Neuronal stem cell (in vitro differentiated cells): Measurements from ENCODE around the gene CAMK2A.

Experiments used
- DNase-seq: peaks from one replicate; pipeline ENCODE4 v3.0.0-alpha.2; 2013; ENCODE audit warnings: low spot score
- H2AFZ ChIP-seq: one replicate; pipeline ENCODE4 v1.6.1; 2013; ENCODE audit warnings: mild to moderate bottlenecking, low read length, inconsistent platforms
- H2AK5ac ChIP-seq: 2 replicates; pipeline ENCODE4 v1.6.1; 2013; ENCODE audit warnings: low read depth, mild to moderate bottlenecking, inconsistent platforms, low read length, moderate library complexity, mixed read lengths
- H2BK120ac ChIP-seq: 2 replicates; pipeline ENCODE4 v1.6.1; 2013; ENCODE audit warnings: low read depth, mild to moderate bottlenecking, inconsistent platforms, low read length, moderate library complexity, mixed read lengths
- H2BK12ac ChIP-seq: one replicate; pipeline ENCODE4 v1.6.1; 2013; ENCODE audit warnings: low read length, inconsistent platforms
- H2BK15ac ChIP-seq: 2 replicates; pipeline ENCODE4 v1.6.1; 2013; ENCODE audit warnings: mild to moderate bottlenecking, low read length, inconsistent platforms, mixed read lengths
- H2BK5ac ChIP-seq: one replicate; pipeline ENCODE4 v1.6.1; 2013; ENCODE audit warnings: inconsistent platforms, mild to moderate bottlenecking, low read length, moderate library complexity
- H3K14ac ChIP-seq: one replicate; pipeline ENCODE4 v1.6.1; 2013; ENCODE audit warnings: low read length, inconsistent platforms
- H3K18ac ChIP-seq: 2 replicates; pipeline ENCODE4 v1.6.1; 2013; ENCODE audit warnings: low read length, inconsistent platforms
- H3K23ac ChIP-seq: 2 replicates; pipeline ENCODE4 v1.6.1; 2013; ENCODE audit warnings: low read depth, mild to moderate bottlenecking, mixed read lengths, low read length, inconsistent platforms; ENCODE audit not compliant: poor library complexity
- H3K27ac ChIP-seq: replicated peaks from 3 replicates; pipeline ENCODE4 v1.5.1; 2013; ENCODE audit warnings: low read length, inconsistent platforms
- H3K27me3 ChIP-seq, 3 experiments: 2 replicates each; pipeline ENCODE4 v1.6.1; 2013; ENCODE audit warnings: low read length in 3 of 3, mild to moderate bottlenecking in 2 of 3, inconsistent platforms in 1 of 3, low read depth in 1 of 3, mixed read lengths in 1 of 3, moderate library complexity in 1 of 3; ENCODE audit not compliant: control insufficient read depth in 3 of 3, insufficient read depth in 3 of 3
- H3K36me3 ChIP-seq, 2 donors: replicated peaks in 1 of 2; 2 replicates each; pipeline ENCODE4 v1.6.1; 2013; ENCODE audit warnings: low read length in 2 of 2; ENCODE audit not compliant: control insufficient read depth in 2 of 2, insufficient read depth in 2 of 2
- H3K4ac ChIP-seq: 2 replicates; pipeline ENCODE4 v1.6.1; 2013; ENCODE audit warnings: inconsistent platforms, mild to moderate bottlenecking, low read length, moderate library complexity
- H3K4me1 ChIP-seq, 2 donors: 1 replicate in 1 of 2; 2 replicates in 1 of 2; pipeline ENCODE4 v1.6.1; 2013; ENCODE audit warnings: low read length in 2 of 2, low read depth in 1 of 2; ENCODE audit not compliant: control insufficient read depth in 2 of 2, insufficient read depth in 1 of 2
- H3K4me2 ChIP-seq: one replicate; pipeline ENCODE4 v1.6.1; 2013; ENCODE audit warnings: mild to moderate bottlenecking, low read length, inconsistent platforms; ENCODE audit not compliant: insufficient read depth, poor library complexity, severe bottlenecking
- H3K4me3 ChIP-seq, 2 donors: 2 replicates each; pipeline ENCODE4 v1.5.1; 2013; ENCODE audit warnings: low read length in 2 of 2, mild to moderate bottlenecking in 2 of 2, inconsistent platforms in 1 of 2, moderate library complexity in 1 of 2
- H3K79me1 ChIP-seq: one replicate; pipeline ENCODE4 v1.6.1; 2013; ENCODE audit warnings: low read depth, mild to moderate bottlenecking, inconsistent platforms, low read length, moderate library complexity
- H3K9ac ChIP-seq: one replicate; pipeline ENCODE4 v1.6.1; 2013; ENCODE audit warnings: mild to moderate bottlenecking, low read depth, low read length, inconsistent platforms; ENCODE audit not compliant: poor library complexity
- H3K9me3 ChIP-seq, 2 donors: replicated peaks in 1 of 2; 2 replicates each; pipeline versions ENCODE3 to v1.6.1; 2013; ENCODE audit warnings: low read length in 2 of 2, mild to moderate bottlenecking in 2 of 2, inconsistent platforms in 1 of 2, low read depth in 1 of 2, mixed read lengths in 1 of 2, moderate library complexity in 1 of 2; ENCODE audit not compliant: control insufficient read depth in 2 of 2, insufficient read depth in 1 of 2
- H4K8ac ChIP-seq: one replicate; pipeline ENCODE4 v1.6.1; 2013; ENCODE audit warnings: low read depth, mild to moderate bottlenecking, inconsistent platforms, low read length, moderate library complexity
- H4K91ac ChIP-seq: one replicate; pipeline ENCODE4 v1.6.1; 2013; ENCODE audit warnings: low read length, low read depth, mild to moderate bottlenecking, inconsistent platforms; ENCODE audit not compliant: poor library complexity
- WGBS, 2 donors: extraction: QIAGEN DNeasy Blood & Tissue Kit; methylation state at CpG; one replicate each; pipeline ENCODE4 v1.1.7; 2013; ENCODE audit warnings: missing lambda C conversion rate in 2 of 2, mixed read lengths in 1 of 2; ENCODE audit not compliant: insufficient read length in 2 of 2, insufficient replicate concordance in 1 of 2; ENCODE audit errors: extremely low coverage in 2 of 2; 5-methylcytosine and 5-hydroxymethylcytosine counted together

Gene CAMK2A

DNA sequence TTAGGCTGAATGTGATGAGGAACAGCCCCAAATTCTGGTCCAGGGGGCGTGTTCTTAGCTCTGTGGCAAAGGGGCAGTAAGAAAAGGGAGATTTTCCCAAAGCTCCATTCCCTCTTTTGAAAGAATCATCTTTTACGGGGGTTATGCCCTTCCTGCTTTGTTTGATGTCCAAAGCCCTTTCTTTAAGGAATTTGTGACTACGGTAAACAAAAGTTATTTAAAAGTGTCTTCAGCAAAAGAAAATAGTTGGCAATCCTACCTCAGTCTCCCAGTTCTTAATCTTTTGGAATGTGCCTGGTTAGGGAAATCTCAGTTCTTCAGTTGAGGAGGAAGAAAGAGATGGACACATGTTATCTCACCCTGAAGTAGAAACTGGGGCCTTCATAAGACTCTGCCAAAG is 37.6 kb upstream of the CAMK2A start:
- no peak overlapping the region for H3K4ac ChIP-seq
- H2BK15ac ChIP-seq = peak overlapping the region; percentile 13
- H4K8ac ChIP-seq = no peak overlapping the region
- H3K9me3 ChIP-seq = no peaks in the 10 kb centered on the region
- no peak overlapping the region for H3K4me3 ChIP-seq
- peaks cover 11 to 12% of the 10 kb centered on the region in 2 donors for H3K4me1 ChIP-seq
- H2BK120ac ChIP-seq = no peak overlapping the region
- H3K79me1 ChIP-seq = no peaks in the 10 kb centered on the region
- no peak overlapping the region for H2AK5ac ChIP-seq
- no peak overlapping the region for H3K4me2 ChIP-seq
- no CpG with 5 or more reads among the region's 3 CpGs for WGBS, 2 donors
- no peak overlapping the region for H3K23ac ChIP-seq
- H2BK5ac ChIP-seq = no peak overlapping the region
- DNase-seq = no peak
- H2AFZ ChIP-seq = peak overlapping the region; percentile 43
- no peak overlapping the region for H3K27ac ChIP-seq
- H3K14ac ChIP-seq = no peak overlapping the region
- no peak overlapping the region for H3K9ac ChIP-seq
- no peak overlapping the region for H3K18ac ChIP-seq
- no peaks in the 10 kb centered on the region for H3K27me3 ChIP-seq
- H2BK12ac ChIP-seq = no peak overlapping the region
- no peak overlapping the region for H4K91ac ChIP-seq
- H3K36me3 ChIP-seq = no peaks in the 10 kb centered on the region

DNA sequence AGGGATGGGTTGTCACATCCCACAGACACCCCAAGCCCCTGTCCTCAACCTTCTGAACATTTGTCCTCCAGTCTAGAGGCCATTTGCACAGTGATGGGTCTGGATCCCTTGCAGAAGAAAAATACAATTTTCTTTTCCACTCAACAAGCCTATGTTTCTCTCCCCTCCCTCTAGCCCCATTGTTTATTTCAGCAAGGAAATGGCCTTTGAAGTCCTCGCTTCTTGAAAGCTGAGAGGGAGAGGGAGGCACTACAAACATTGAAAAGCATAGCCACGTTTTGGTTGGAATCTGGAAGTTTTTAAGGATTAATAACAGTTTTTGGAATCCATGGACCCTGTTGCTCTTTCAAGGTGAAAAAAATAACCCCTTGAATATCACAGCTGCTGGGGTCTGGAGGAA is 37.1 kb upstream of the CAMK2A start:
- H3K4ac ChIP-seq = no peak overlapping the region
- DNase-seq = no peak
- peak overlapping the region; percentile 55 for H3K9ac ChIP-seq
- H2AFZ ChIP-seq = peak overlapping the region; percentile 43
- H3K4me3 ChIP-seq = no peak overlapping the region
- no peak overlapping the region for H2BK12ac ChIP-seq
- H2BK120ac ChIP-seq = no peak overlapping the region
- H3K14ac ChIP-seq = no peak overlapping the region
- H2BK15ac ChIP-seq = no peak overlapping the region
- H4K8ac ChIP-seq = no peak overlapping the region
- no peaks in the 10 kb centered on the region for H3K9me3 ChIP-seq
- H2BK5ac ChIP-seq = no peak overlapping the region
- H3K4me2 ChIP-seq = no peak overlapping the region
- H3K27ac ChIP-seq = no peak overlapping the region
- peaks cover 11 to 12% of the 10 kb centered on the region in 2 donors for H3K4me1 ChIP-seq
- H3K27me3 ChIP-seq = no peaks in the 10 kb centered on the region
- H4K91ac ChIP-seq = no peak overlapping the region
- no peak overlapping the region for H3K23ac ChIP-seq
- H2AK5ac ChIP-seq = no peak overlapping the region
- no peaks in the 10 kb centered on the region for H3K79me1 ChIP-seq
- H3K36me3 ChIP-seq = no peaks in the 10 kb centered on the region
- no CpG with 5 or more reads among the region's 2 CpGs for WGBS, 2 donors
- no peak overlapping the region for H3K18ac ChIP-seq

DNA sequence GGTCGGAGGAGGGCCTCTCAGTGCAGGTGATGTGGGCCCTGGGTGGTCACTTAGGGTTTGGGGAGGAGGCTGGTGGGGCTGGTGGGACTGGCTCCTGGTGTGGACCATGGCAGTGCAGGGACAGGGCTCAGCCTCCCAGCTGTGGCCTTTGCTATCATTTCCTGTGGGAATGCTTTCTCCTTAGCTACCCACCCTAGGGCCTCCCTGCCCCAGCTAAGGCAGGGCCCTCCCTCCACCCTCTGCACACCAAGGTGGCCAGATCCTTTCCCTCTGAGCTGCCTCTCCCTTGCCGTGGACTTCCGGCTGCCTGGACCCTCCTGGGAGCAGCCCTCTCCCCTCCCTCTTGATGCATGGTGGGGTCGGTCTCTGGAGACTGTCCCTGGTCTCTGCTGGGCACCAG is 35.9 kb upstream of the CAMK2A start:
- no CpG with 5 or more reads among the region's 4 CpGs for WGBS, 2 donors
- H3K4me1 ChIP-seq = peaks cover 12 to 13% of the 10 kb centered on the region in 2 donors
- no peaks in the 10 kb centered on the region for H3K9me3 ChIP-seq
- H3K36me3 ChIP-seq = no peaks in the 10 kb centered on the region
- no peak overlapping the region for H2BK120ac ChIP-seq
- no peak overlapping the region for H2BK5ac ChIP-seq
- no peak overlapping the region for H2BK12ac ChIP-seq
- no peak overlapping the region for H3K4me3 ChIP-seq
- H3K27ac ChIP-seq = no peak overlapping the region
- H3K27me3 ChIP-seq = no peaks in the 10 kb centered on the region
- peak overlapping the region; percentile 44 for H3K18ac ChIP-seq
- H3K9ac ChIP-seq = no peak overlapping the region
- H3K4me2 ChIP-seq = no peak overlapping the region
- DNase-seq = no peak
- H3K23ac ChIP-seq = peak overlapping the region; percentile 18
- no peak overlapping the region for H4K8ac ChIP-seq
- H2AK5ac ChIP-seq = peak overlapping the region; percentile 36
- H3K14ac ChIP-seq = no peak overlapping the region
- H2BK15ac ChIP-seq = no peak overlapping the region
- H2AFZ ChIP-seq = no peak overlapping the region
- H4K91ac ChIP-seq = no peak overlapping the region
- H3K79me1 ChIP-seq = no peaks in the 10 kb centered on the region
- no peak overlapping the region for H3K4ac ChIP-seq

DNA sequence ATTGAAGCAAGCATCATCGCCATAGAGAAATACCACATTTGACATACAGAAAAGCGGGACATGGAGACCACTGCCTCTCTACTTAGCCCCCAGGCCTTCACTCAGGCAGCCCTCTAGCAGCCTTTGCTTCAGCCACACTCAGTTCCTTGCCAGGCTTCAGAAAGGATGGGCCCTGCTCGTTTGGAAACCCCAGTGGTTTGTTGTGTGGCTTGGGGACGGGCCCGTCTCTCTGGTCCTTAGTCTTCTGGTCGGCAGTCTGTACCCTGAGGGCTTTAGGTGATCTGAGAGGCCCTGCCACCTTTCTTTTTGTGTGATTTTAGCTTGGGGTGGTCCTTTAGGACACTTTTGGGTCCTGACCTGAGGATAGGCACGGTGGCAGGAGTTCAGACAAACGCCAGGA is 34.2 kb upstream of the CAMK2A start:
- H3K4ac ChIP-seq = no peak overlapping the region
- no CpG with 5 or more reads among the region's 8 CpGs for WGBS, 2 donors
- no peak overlapping the region for H3K14ac ChIP-seq
- no peak overlapping the region for H3K9ac ChIP-seq
- H3K9me3 ChIP-seq = no peaks in the 10 kb centered on the region
- H3K4me1 ChIP-seq = peaks cover 24 to 25% of the 10 kb centered on the region in 2 donors
- H4K91ac ChIP-seq = no peak overlapping the region
- H2BK5ac ChIP-seq = no peak overlapping the region
- no peaks in the 10 kb centered on the region for H3K79me1 ChIP-seq
- no peak overlapping the region for H2BK120ac ChIP-seq
- no peaks in the 10 kb centered on the region for H3K36me3 ChIP-seq
- H3K4me2 ChIP-seq = no peak overlapping the region
- H3K4me3 ChIP-seq = no peak overlapping the region
- no peak overlapping the region for H3K18ac ChIP-seq
- H2BK15ac ChIP-seq = no peak overlapping the region
- no peak overlapping the region for H2BK12ac ChIP-seq
- no peak overlapping the region for H3K27ac ChIP-seq
- no peak for DNase-seq
- no peak overlapping the region for H2AK5ac ChIP-seq
- no peak overlapping the region for H4K8ac ChIP-seq
- H3K23ac ChIP-seq = no peak overlapping the region
- H3K27me3 ChIP-seq = no peaks in the 10 kb centered on the region
- no peak overlapping the region for H2AFZ ChIP-seq
